ENCODE results near the gene UBAC2. TPM values are rescaled to one million over a fixed set of nuclear protein-coding genes. Genes with fewer than 3 reads are reported as not detected.

UBAC2 gene
- polyA plus RNA-seq, 4 donors: 56.2 to 92.6 (median 76.0) TPM

- Histone ChIP-seq H3K27me3 (ENCODE audit: control insufficient read depth in 3 of 3, insufficient read depth in 3 of 3, low read length in 3 of 3) (no peaks in the 10 kb centered on the region), H3K36me3 (ENCODE audit: control insufficient read depth in 3 of 3, insufficient read depth in 2 of 3, low read depth in 1 of 3, low read length in 3 of 3) (no peaks in the 10 kb centered on the region), H3K27ac (ENCODE audit: low read depth in 1 of 3, low read length in 2 of 3) (no peak overlapping the region), H3K4me1 (ENCODE audit: control insufficient read depth in 3 of 3, insufficient read depth in 2 of 3, low read depth in 1 of 3, low read length in 2 of 3) (peaks cover 0 to 2% (median 0%) of the 10 kb centered on the region in 3 donors), H3K4me3 (ENCODE audit: low read depth in 1 of 3, low read length in 3 of 3) (no peak overlapping the region), H3K9me3 (ENCODE audit: control insufficient read depth in 2 of 2, insufficient read depth in 1 of 2, low read depth in 1 of 2, low read length in 1 of 2) (no peaks in the 10 kb centered on the region)
- no peak for DNase-seq
- no peak for FAIRE-seq
- 89 to 94% (median 92%) methylated on average over 14 of the region's 14 CpGs for WGBS, 3 donors
Observed at GRCh38 chr13:99415851-99416331, 215.2 kb downstream of the UBAC2 start.

GRCh38 chr13:99416411-99417121 lies 215.9 kb downstream of the UBAC2 start:
- H3K9me3 ChIP-seq (ENCODE audit: control insufficient read depth in 2 of 2, insufficient read depth in 1 of 2, low read depth in 1 of 2, low read length in 1 of 2): no peaks in the 10 kb centered on the region
- H3K36me3 ChIP-seq (ENCODE audit: control insufficient read depth in 3 of 3, insufficient read depth in 2 of 3, low read depth in 1 of 3, low read length in 3 of 3): no peaks in the 10 kb centered on the region
- peaks cover 0 to 2% (median 0%) of the 10 kb centered on the region in 3 donors for H3K4me1 ChIP-seq (ENCODE audit: control insufficient read depth in 3 of 3, insufficient read depth in 2 of 3, low read depth in 1 of 3, low read length in 2 of 3)
- H3K27ac ChIP-seq (ENCODE audit: low read depth in 1 of 3, low read length in 2 of 3): no peak overlapping the region
- no peak overlapping the region for H3K4me3 ChIP-seq (ENCODE audit: low read depth in 1 of 3, low read length in 3 of 3)
- FAIRE-seq: no peak
- H3K27me3 ChIP-seq (ENCODE audit: control insufficient read depth in 3 of 3, insufficient read depth in 3 of 3, low read length in 3 of 3): no peaks in the 10 kb centered on the region
- DNase-seq: no peak
- WGBS, 3 donors: 85 to 89% (median 88%) methylated on average over 24 of the region's 24 CpGs

GRCh38 chr13:99417201-99418102 lies 216.8 kb downstream of the UBAC2 start:
- DNase-seq (no peak), FAIRE-seq (no peak)
- Histone ChIP-seq H3K4me1 (ENCODE audit: control insufficient read depth in 3 of 3, insufficient read depth in 2 of 3, low read depth in 1 of 3, low read length in 2 of 3) (peaks cover 0 to 2% (median 0%) of the 10 kb centered on the region in 3 donors), H3K36me3 (ENCODE audit: control insufficient read depth in 3 of 3, insufficient read depth in 2 of 3, low read depth in 1 of 3, low read length in 3 of 3) (no peaks in the 10 kb centered on the region), H3K9me3 (ENCODE audit: control insufficient read depth in 2 of 2, insufficient read depth in 1 of 2, low read depth in 1 of 2, low read length in 1 of 2) (no peaks in the 10 kb centered on the region), H3K4me3 (ENCODE audit: low read depth in 1 of 3, low read length in 3 of 3) (no peak overlapping the region), H3K27me3 (ENCODE audit: control insufficient read depth in 3 of 3, insufficient read depth in 3 of 3, low read length in 3 of 3) (peaks cover 0 to 2% (median 0%) of the 10 kb centered on the region in 3 donors), H3K27ac (ENCODE audit: low read depth in 1 of 3, low read length in 2 of 3) (no peak overlapping the region)
- 80 to 90% (median 87%) methylated on average over 19 of the region's 19 CpGs for WGBS, 3 donors

GRCh38 chr13:99418103-99418842 lies 217.6 kb downstream of the UBAC2 start:
- Histone ChIP-seq H3K4me3 (ENCODE audit: low read depth in 1 of 3, low read length in 3 of 3) (no peak overlapping the region), H3K27ac (ENCODE audit: low read depth in 1 of 3, low read length in 2 of 3) (no peak overlapping the region), H3K36me3 (ENCODE audit: control insufficient read depth in 3 of 3, insufficient read depth in 2 of 3, low read depth in 1 of 3, low read length in 3 of 3) (no peaks in the 10 kb centered on the region), H3K4me1 (ENCODE audit: control insufficient read depth in 3 of 3, insufficient read depth in 2 of 3, low read depth in 1 of 3, low read length in 2 of 3) (peaks cover 0 to 2% (median 0%) of the 10 kb centered on the region in 3 donors), H3K9me3 (ENCODE audit: control insufficient read depth in 2 of 2, insufficient read depth in 1 of 2, low read depth in 1 of 2, low read length in 1 of 2) (no peaks in the 10 kb centered on the region), H3K27me3 (ENCODE audit: control insufficient read depth in 3 of 3, insufficient read depth in 3 of 3, low read length in 3 of 3) (peaks cover 0 to 4% (median 0%) of the 10 kb centered on the region in 3 donors)
- no peak for DNase-seq
- FAIRE-seq: no peak
- WGBS, 3 donors: 76 to 80% (median 80%) methylated on average over 15 of the region's 15 CpGs

GRCh38 chr13:99418843-99419140 lies 218.1 kb downstream of the UBAC2 start:
- no peak for DNase-seq
- WGBS, 3 donors: 91 to 95% (median 92%) methylated on average over 4 of the region's 4 CpGs

GRCh38 chr13:99419591-99420243 lies 219.1 kb downstream of the UBAC2 start:
- no peaks in the 10 kb centered on the region for H3K36me3 ChIP-seq (ENCODE audit: control insufficient read depth in 3 of 3, insufficient read depth in 2 of 3, low read depth in 1 of 3, low read length in 3 of 3)
- 76 to 85% (median 85%) methylated on average over 8 of the region's 8 CpGs for WGBS, 3 donors
- H3K9me3 ChIP-seq (ENCODE audit: control insufficient read depth in 2 of 2, insufficient read depth in 1 of 2, low read depth in 1 of 2, low read length in 1 of 2): no peaks in the 10 kb centered on the region
- peaks cover 0 to 4% (median 0%) of the 10 kb centered on the region in 3 donors for H3K27me3 ChIP-seq (ENCODE audit: control insufficient read depth in 3 of 3, insufficient read depth in 3 of 3, low read length in 3 of 3)
- H3K27ac ChIP-seq (ENCODE audit: low read depth in 1 of 3, low read length in 2 of 3): no peak overlapping the region
- peaks cover 0 to 2% (median 0%) of the 10 kb centered on the region in 3 donors for H3K4me1 ChIP-seq (ENCODE audit: control insufficient read depth in 3 of 3, insufficient read depth in 2 of 3, low read depth in 1 of 3, low read length in 2 of 3)
- DNase-seq (no peak), FAIRE-seq (no peak)
- H3K4me3 ChIP-seq (ENCODE audit: low read depth in 1 of 3, low read length in 3 of 3): no peak overlapping the region

More at GRCh38 chr13:99418843-99419140, 218.1 kb downstream of the UBAC2 start:
- Histone ChIP-seq H3K27me3 (ENCODE audit: control insufficient read depth in 3 of 3, insufficient read depth in 3 of 3, low read length in 3 of 3) (peaks cover 0 to 4% (median 0%) of the 10 kb centered on the region in 3 donors), H3K4me3 (ENCODE audit: low read depth in 1 of 3, low read length in 3 of 3) (no peak overlapping the region), H3K4me1 (ENCODE audit: control insufficient read depth in 3 of 3, insufficient read depth in 2 of 3, low read depth in 1 of 3, low read length in 2 of 3) (peaks cover 0 to 2% (median 0%) of the 10 kb centered on the region in 3 donors), H3K36me3 (ENCODE audit: control insufficient read depth in 3 of 3, insufficient read depth in 2 of 3, low read depth in 1 of 3, low read length in 3 of 3) (no peaks in the 10 kb centered on the region), H3K9me3 (ENCODE audit: control insufficient read depth in 2 of 2, insufficient read depth in 1 of 2, low read depth in 1 of 2, low read length in 1 of 2) (no peaks in the 10 kb centered on the region), H3K27ac (ENCODE audit: low read depth in 1 of 3, low read length in 2 of 3) (no peak overlapping the region)
- no peak for FAIRE-seq

GRCh38 chr13:99421271-99421670 lies 220.6 kb downstream of the UBAC2 start:
- H3K36me3 ChIP-seq (ENCODE audit: control insufficient read depth in 3 of 3, insufficient read depth in 2 of 3, low read depth in 1 of 3, low read length in 3 of 3): no peaks in the 10 kb centered on the region
- no peak for DNase-seq
- 90 to 95% (median 92%) methylated on average over 8 to 10 of the region's 10 CpGs for WGBS, 3 donors
- H3K27ac ChIP-seq (ENCODE audit: low read depth in 1 of 3, low read length in 2 of 3): no peak overlapping the region
- no peak overlapping the region for H3K4me3 ChIP-seq (ENCODE audit: low read depth in 1 of 3, low read length in 3 of 3)
- no peaks in the 10 kb centered on the region for H3K9me3 ChIP-seq (ENCODE audit: control insufficient read depth in 2 of 2, insufficient read depth in 1 of 2, low read depth in 1 of 2, low read length in 1 of 2)
- no peak for FAIRE-seq
- peaks cover 0 to 2% (median 0%) of the 10 kb centered on the region in 3 donors for H3K4me1 ChIP-seq (ENCODE audit: control insufficient read depth in 3 of 3, insufficient read depth in 2 of 3, low read depth in 1 of 3, low read length in 2 of 3)
- peaks cover 0 to 4% (median 0%) of the 10 kb centered on the region in 3 donors for H3K27me3 ChIP-seq (ENCODE audit: control insufficient read depth in 3 of 3, insufficient read depth in 3 of 3, low read length in 3 of 3)

Data from small intestine (tissue), 7 donors.